ENCODE results near the gene ZNF226.
"Not testable (repeated sequence)": the region's sequence is repeated elsewhere in the genome, so short reads cannot be mapped to it uniquely, and the experiment has no call there.

Gene ZNF226

DNA sequence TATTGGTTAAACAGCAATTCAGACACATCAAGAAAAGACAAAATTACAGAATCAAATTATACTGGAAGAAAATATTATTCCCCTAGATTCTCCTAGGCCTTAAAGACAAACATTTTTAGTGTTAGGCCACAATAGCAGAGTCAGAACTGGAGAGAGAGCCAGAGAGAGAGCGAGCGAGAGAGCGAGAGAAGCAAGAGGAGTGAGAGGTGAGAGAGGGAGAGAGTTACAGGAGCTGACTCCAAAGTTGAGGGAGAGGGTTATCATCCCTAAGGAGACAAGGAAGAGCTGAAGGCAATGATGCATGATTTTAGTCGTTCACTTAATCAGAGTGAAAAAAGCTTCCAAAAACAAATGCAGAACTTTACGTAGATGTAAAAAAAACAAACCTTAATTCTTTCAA lies 27.2 kb downstream of the ZNF226 start:
- Mint-ChIP-seq H3K36me3 (ENCODE audit: low read depth) (peaks cover 39% of the 10 kb centered on the region), H3K4me1 (ENCODE audit: low read depth) (no peaks in the 10 kb centered on the region), H3K27ac (no peak overlapping the region)

DNA sequence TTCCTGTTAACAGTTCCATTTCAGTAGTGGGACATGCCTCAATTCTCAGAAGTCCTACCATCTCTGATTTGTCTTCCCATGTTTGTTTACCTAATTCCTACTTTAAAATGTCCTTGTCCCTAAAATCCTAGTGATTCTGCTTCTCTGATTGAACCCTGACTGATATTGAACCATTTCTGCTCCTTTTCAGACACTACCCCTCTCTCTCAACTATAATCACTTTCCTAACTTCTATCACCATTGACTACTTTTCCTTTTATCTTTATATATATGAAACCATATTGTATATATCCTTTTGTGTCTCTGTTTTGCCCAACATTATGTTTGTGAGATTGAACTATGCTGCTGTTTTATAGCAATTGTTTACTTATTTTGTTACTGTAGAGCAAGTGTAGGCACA lies 31.9 kb downstream of the ZNF226 start:
- Mint-ChIP-seq H3K9me3 (peaks cover 36% of the 10 kb centered on the region), H3K27me3 (peaks cover 14% of the 10 kb centered on the region), H3K36me3 (ENCODE audit: low read depth) (peaks cover 22% of the 10 kb centered on the region), H3K27ac (no peak overlapping the region), H3K4me1 (ENCODE audit: low read depth) (no peaks in the 10 kb centered on the region), H3K4me3 (no peak overlapping the region)

More for the DNA sequence above, 27.2 kb downstream of the ZNF226 start:
- Mint-ChIP-seq H3K27me3 (peaks cover 17% of the 10 kb centered on the region), H3K4me3 (no peak overlapping the region), H3K9me3 (peaks cover 56% of the 10 kb centered on the region)

DNA sequence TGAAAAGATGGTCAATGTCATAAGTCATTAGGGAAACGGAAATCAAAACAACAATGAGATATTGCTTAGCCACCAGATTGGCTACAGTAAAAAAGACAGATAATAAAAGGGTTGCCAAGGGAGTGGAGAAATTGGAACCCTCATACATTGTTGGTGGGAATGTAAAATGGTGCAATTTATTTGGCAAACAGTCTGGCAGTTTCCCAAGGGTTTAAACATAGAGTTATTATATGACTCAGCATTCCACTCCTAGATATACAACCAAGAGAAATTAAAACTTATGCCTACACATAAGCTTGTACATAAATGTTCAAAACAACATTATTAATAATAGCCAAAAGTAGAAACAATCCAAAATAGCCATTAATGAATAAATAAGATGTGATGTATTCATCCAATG lies 37.6 kb downstream of the ZNF226 start:
- peaks cover 23% of the 10 kb centered on the region for H3K36me3 Mint-ChIP-seq (ENCODE audit: low read depth)
- H3K4me3 Mint-ChIP-seq, result no peak overlapping the region
- H3K27me3 Mint-ChIP-seq, result peaks cover 18% of the 10 kb centered on the region
- H3K9me3 Mint-ChIP-seq, result peaks cover 26% of the 10 kb centered on the region
- no peak overlapping the region for H3K27ac Mint-ChIP-seq
- H3K4me1 Mint-ChIP-seq (ENCODE audit: low read depth), result peaks cover 5% of the 10 kb centered on the region

DNA sequence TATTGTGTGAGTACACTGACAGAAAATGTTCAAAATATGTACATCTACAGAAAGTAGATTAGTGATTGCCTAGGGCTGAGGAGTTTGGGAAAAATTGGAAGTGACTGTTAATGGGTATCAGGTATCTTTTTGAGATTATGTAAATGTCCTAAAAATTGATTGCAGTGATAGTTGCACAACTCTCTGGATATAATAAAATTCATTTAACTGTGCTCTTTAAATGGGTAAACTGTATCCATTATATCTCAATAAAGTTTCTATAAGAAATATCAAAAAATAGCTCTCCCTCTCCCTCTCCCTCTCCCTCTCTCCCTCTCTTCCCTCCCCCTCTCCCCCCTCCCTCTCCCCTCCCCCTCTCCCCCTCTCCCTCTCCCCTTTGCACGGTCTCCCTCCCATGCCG lies 38.1 kb downstream of the ZNF226 start:
- peaks cover 10% of the 10 kb centered on the region for H3K4me1 Mint-ChIP-seq (ENCODE audit: low read depth)
- peaks cover 18% of the 10 kb centered on the region for H3K27me3 Mint-ChIP-seq
- no peak overlapping the region for H3K27ac Mint-ChIP-seq
- H3K9me3 Mint-ChIP-seq, result peaks cover 27% of the 10 kb centered on the region
- no peak overlapping the region for H3K4me3 Mint-ChIP-seq
- H3K36me3 Mint-ChIP-seq (ENCODE audit: low read depth), result peaks cover 27% of the 10 kb centered on the region

DNA sequence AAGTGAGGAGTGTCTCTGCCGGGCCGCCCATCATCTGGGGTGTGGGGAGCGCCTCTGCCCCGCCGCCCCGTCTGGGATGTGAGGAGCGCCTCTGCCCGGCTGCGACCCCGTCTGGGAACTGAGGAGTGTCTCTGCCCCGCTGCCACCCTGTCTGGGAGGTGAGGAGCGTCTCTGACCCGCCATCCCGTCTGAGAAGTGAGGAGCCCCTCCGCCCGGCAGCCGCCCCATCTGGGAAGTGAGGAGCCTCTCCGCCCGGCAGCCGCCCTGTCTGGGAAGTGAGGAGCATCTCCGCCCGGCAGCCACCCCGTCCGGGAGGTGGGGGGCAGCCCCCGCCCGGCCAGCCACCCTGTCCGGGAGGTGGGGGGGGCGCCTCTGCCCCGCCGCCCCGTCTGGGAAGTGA lies 39.0 kb downstream of the ZNF226 start:
- Mint-ChIP-seq H3K27me3 (peaks cover 18% of the 10 kb centered on the region), H3K9me3 (peaks cover 34% of the 10 kb centered on the region), H3K36me3 (ENCODE audit: low read depth) (peaks cover 30% of the 10 kb centered on the region)
- not testable (repeated sequence) for H3K27ac Mint-ChIP-seq; H3K4me3 Mint-ChIP-seq; H3K4me1 Mint-ChIP-seq (ENCODE audit: low read depth)

DNA sequence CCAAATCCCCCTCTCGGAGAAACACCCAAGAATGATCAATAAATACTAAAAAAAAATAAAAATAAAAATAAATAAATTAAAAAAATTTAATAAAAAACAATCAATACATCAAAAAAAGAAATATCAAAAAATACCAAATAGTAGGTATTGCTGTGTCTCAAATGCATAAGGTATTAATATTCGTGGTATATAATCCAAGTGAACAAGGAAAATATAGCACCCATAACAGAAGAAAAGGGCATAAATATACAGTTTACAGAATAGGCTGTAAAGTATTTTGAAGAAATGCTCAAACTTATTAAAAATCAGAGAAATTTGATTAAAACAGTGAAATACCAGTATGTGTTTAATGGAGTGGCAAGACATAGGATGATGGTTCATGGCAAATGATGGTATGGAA lies 39.9 kb downstream of the ZNF226 start:
- Mint-ChIP-seq H3K27me3 (peaks cover 18% of the 10 kb centered on the region), H3K36me3 (ENCODE audit: low read depth) (peaks cover 30% of the 10 kb centered on the region), H3K27ac (no peak overlapping the region), H3K9me3 (peaks cover 39% of the 10 kb centered on the region), H3K4me3 (no peak overlapping the region), H3K4me1 (ENCODE audit: low read depth) (peaks cover 10% of the 10 kb centered on the region)

DNA sequence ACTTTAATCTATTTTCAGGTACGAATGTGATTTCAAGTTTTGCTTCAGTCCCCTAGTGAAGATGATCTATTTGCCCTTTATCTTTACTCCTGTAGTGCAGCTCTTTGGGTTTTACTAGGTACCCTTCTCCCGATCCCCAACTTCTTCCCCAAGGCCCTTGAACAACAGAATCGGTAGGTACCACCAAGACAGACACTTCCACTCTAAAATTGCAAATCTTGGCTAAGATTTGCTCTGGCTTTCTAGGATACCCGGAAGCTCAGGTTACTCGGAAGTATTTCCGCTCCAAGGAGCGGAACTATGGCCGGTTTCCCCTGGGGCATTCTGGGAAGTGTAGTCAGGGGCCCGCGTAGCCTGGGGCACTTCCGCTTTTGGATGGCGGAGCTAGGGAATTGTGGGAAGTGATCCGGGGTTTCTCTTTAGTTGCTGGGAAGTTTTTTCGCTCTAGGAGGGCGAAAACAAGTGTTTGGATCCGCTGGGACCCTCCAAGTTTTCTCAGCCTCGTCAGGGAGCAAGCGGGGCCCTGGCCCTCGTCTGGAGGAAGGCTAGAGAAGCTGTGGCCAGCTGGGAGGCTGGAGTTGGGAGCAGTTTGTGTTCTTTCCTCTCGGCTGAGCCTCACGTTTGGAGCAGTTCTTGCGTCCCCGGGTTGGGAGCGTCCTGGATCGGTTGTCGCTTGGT lies 42.4 kb downstream of the ZNF226 start:
- peak overlapping the region; percentile 84 for H3K27ac Mint-ChIP-seq
- H3K4me3 Mint-ChIP-seq, result peak overlapping the region; percentile 93
- H3K4me1 Mint-ChIP-seq (ENCODE audit: low read depth), result peaks cover 10% of the 10 kb centered on the region
- H3K9me3 Mint-ChIP-seq, result peaks cover 42% of the 10 kb centered on the region
- peaks cover 13% of the 10 kb centered on the region for H3K27me3 Mint-ChIP-seq
- peaks cover 30% of the 10 kb centered on the region for H3K36me3 Mint-ChIP-seq (ENCODE audit: low read depth)

DNA sequence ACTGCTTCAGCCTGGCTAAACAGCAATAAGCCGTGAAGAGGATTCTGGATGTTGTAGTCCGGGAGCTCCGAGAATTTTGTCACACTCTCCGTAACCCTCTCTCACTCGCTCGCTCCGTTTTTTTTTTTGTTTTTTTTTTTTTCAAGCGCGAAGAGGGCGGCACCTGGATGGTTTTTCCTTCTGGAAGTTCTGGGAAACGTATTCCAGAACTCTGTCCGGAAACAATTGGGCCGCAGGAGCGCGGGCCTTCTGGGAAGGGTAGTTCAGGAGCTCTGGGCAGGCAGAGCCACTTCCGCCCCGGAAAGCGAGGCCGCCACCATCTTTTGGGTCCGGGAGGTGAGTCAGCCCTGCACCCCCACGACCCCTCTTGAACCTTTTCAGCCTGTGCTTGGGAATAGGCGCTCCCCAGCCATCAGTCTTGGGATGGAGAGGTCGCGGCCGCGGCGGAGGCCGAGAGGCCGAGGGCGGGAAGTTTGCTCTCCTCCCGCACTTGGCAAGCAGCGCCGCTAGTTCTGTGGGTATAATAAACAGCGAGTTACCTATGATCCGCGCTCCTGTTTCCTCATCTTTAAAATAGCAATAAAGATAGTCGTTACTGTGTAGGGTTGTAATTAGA lies 47.5 kb downstream of the ZNF226 start, which contains the start of gene ZNF227:
Gene ZNF227 (plus strand): TSS at position 283 of the 616 bp plus-strand sequence. CDS start 5,261 bp downstream, outside the sequence.
- H3K27me3 Mint-ChIP-seq, result no peaks in the 10 kb centered on the region
- H3K4me1 Mint-ChIP-seq (ENCODE audit: low read depth), result peaks cover 32% of the 10 kb centered on the region
- H3K9me3 Mint-ChIP-seq, result peaks cover 26% of the 10 kb centered on the region
- peak within 1 kb of the TSS; percentile 88 for H3K4me3 Mint-ChIP-seq
- peak within 1 kb of the TSS; percentile 91 for H3K27ac Mint-ChIP-seq
- H3K36me3 Mint-ChIP-seq (ENCODE audit: low read depth), result peaks cover 43% of the 10 kb centered on the region

DNA sequence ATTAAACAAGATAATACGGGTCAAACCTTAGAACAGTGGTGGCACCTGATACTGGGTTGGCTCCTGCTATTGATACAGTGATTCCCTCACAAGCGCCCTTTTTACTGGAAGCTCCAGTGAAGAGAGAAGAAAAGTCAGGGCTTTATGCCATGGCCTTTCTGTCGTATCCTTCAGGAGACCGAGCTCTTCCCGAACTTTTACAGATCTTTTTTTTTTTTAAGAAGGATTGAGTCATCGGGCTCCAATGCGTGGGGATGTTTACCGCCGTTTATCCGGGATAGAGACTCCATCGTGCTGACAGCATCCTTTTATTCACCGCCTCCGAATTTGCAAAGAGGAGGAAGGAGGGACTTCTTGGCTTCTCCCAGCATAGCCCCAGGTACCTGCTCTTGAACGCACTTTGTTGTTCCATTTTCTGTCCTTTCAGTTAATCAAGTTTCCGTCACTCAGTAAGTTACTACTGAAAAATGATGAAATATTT lies 48.0 kb downstream of the ZNF226 start:
- Mint-ChIP-seq H3K27ac (peak overlapping the region; percentile 91), H3K4me1 (ENCODE audit: low read depth) (peaks cover 28% of the 10 kb centered on the region), H3K36me3 (ENCODE audit: low read depth) (peaks cover 44% of the 10 kb centered on the region), H3K4me3 (peak overlapping the region; percentile 88), H3K27me3 (no peaks in the 10 kb centered on the region), H3K9me3 (peaks cover 23% of the 10 kb centered on the region)

DNA sequence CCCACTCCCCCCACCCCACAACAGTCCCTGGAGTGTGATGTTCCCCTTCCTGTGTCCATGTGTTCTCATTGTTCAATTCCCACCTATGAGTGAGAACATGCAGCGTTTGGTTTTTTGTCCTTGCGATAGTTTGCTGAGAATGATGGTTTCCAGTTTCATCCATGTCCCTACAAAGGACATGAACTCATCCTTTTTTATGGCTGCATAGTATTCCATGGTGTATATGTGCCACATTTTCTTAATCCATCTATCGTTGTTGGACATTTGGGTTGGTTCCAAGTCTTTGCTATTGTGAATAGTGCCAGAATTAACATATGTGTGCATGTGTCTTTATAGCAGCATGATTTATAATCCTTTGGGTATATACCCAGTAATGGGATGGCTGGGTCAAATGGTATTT lies 55.0 kb downstream of the ZNF226 start:
- not testable (repeated sequence) for H3K9me3 Mint-ChIP-seq, H3K27ac Mint-ChIP-seq, H3K4me3 Mint-ChIP-seq, H3K27me3 Mint-ChIP-seq
- H3K4me1 Mint-ChIP-seq (ENCODE audit: low read depth), result peaks cover 13% of the 10 kb centered on the region
- peaks cover 73% of the 10 kb centered on the region for H3K36me3 Mint-ChIP-seq (ENCODE audit: low read depth)

DNA sequence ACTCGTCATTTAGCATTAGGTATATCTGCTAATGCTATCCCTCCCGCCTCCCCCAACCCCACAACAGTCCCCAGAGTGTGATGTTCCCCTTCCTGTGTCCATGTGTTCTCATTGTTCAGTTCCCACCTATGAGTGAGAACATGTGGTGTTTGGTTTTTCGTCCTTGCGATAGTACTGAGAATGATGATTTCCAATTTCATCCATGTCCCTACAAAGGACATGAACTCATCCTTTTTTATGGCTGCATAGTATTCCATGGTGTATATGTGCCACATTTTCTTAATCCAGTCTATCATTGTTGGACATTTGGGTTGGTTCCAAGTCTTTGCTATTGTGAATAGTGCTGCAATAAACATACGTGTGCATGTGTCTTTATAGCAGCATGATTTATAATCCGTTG lies 55.9 kb downstream of the ZNF226 start:
- not testable (repeated sequence) for H3K27me3 Mint-ChIP-seq; H3K4me3 Mint-ChIP-seq; H3K9me3 Mint-ChIP-seq; H3K4me1 Mint-ChIP-seq (ENCODE audit: low read depth); H3K27ac Mint-ChIP-seq
- H3K36me3 Mint-ChIP-seq (ENCODE audit: low read depth), result peaks cover 73% of the 10 kb centered on the region

DNA sequence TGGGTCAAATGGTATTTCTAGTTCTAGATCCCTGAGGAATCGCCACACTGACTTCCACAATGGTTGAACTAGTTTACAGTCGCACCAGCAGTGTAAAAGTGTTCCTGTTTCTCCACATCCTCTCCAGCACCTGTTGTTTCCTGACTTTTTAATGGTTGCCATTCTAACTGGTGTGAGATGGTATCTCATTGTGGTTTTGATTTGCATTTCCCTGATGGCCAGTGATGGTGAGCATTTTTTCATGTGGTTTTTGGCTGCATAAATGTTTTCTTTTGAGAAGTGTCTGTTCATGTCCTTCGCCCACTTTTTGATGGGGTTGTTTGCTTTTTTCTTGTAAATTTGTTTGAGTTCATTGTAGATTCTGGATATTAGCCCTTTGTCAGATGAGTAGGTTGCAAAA lies 56.4 kb downstream of the ZNF226 start:
- not testable (repeated sequence) for H3K4me3 Mint-ChIP-seq, H3K9me3 Mint-ChIP-seq, H3K27me3 Mint-ChIP-seq

More for the DNA sequence above, 56.4 kb downstream of the ZNF226 start:
- peaks cover 73% of the 10 kb centered on the region for H3K36me3 Mint-ChIP-seq (ENCODE audit: low read depth)
- not testable (repeated sequence) for H3K4me1 Mint-ChIP-seq (ENCODE audit: low read depth); H3K27ac Mint-ChIP-seq

Measured in stimulated activated naive CD8-positive, alpha-beta T cell treated with anti-CD3 and anti-CD28 coated beads, Interleukin-15, Interleukin-2, amounts not matched to agents 100 ng/mL and 50 ng/mL, for 24 hours (primary cell).